HepG2 (cell line): ENCODE data around the gene PTPA. TPM values are rescaled to one million over a fixed set of nuclear protein-coding genes. Genes with fewer than 3 reads are reported as not detected.

Experiments
- DMTF1 ChIP-seq: sonication (generic); formaldehyde crosslinking; IDR thresholded peaks from 2 replicates; pipeline ENCODE4 v1.4.0; 2020; ENCODE audit warnings: mild to moderate bottlenecking, missing genetic modification reagents
- ETV5 ChIP-seq: IDR thresholded peaks from 2 replicates; pipeline ENCODE4 v1.6.1; 2018; ENCODE audit warnings: missing biosample characterization, missing genetic modification reagents, inconsistent platforms, borderline replicate concordance
- HMGXB4 ChIP-seq, 2 experiments: sonication (generic) in 1 of 2; formaldehyde crosslinking in 1 of 2; IDR thresholded peaks; 2 replicates each; pipeline versions ENCODE4 v1.4.0 to v1.6.1; 2018 to 2020; ENCODE audit warnings: missing genetic modification reagents in 2 of 2, borderline replicate concordance in 1 of 2, low read depth in 1 of 2, mild to moderate bottlenecking in 1 of 2, missing biosample characterization in 1 of 2
- MXD1 ChIP-seq: sonication (generic); formaldehyde crosslinking; IDR thresholded peaks from 2 replicates; pipeline ENCODE4 v1.4.0; 2020; ENCODE audit warnings: mild to moderate bottlenecking, missing genetic modification reagents
- PHF21A ChIP-seq: sonication (generic); formaldehyde crosslinking; IDR thresholded peaks from 2 replicates; pipeline ENCODE4 v1.5.0; 2020; ENCODE audit warnings: mild to moderate bottlenecking, missing genetic modification reagents
- RAD21 ChIP-seq: fragments of 450-650 bp; formaldehyde crosslinking; IDR thresholded peaks from 2 replicates; pipeline ENCODE4 v1.5.0; 2020; ENCODE audit warnings: mild to moderate bottlenecking
- SMC3 ChIP-seq: IDR thresholded peaks from 2 replicates; pipeline ENCODE4 v1.6.1; 2011; ENCODE audit warnings: low read length, improper control_type of control experiment
- XRCC5 ChIP-seq: fragments of 200-400 bp; formaldehyde crosslinking; optimal IDR thresholded peaks from 2 replicates; pipeline ENCODE3; 2017; ENCODE audit warnings: mild to moderate bottlenecking, low read length
- ZNF256 ChIP-seq: sonication (generic); formaldehyde crosslinking; conservative IDR thresholded peaks from 2 replicates; pipeline ENCODE4 v1.4.0; 2020; ENCODE audit warnings: missing genetic modification reagents
- ZNF331 ChIP-seq: sonication (generic); formaldehyde crosslinking; IDR thresholded peaks from 2 replicates; pipeline ENCODE4 v1.4.0; 2020; ENCODE audit warnings: missing genetic modification reagents
- ZNF431 ChIP-seq: sonication (generic); formaldehyde crosslinking; IDR thresholded peaks from 2 replicates; pipeline ENCODE4 v1.9.0; 2022; ENCODE audit warnings: missing genetic modification reagents, low read depth, mild to moderate bottlenecking, borderline replicate concordance
- ZNF652 ChIP-seq: IDR thresholded peaks from 2 replicates; pipeline ENCODE4 v1.6.1; 2016; ENCODE audit warnings: low read depth, borderline replicate concordance
- ZNF687 ChIP-seq: sonication (generic); formaldehyde crosslinking; IDR thresholded peaks from 2 replicates; pipeline ENCODE4 v1.5.1; 2020; ENCODE audit warnings: mild to moderate bottlenecking, missing genetic modification reagents, moderate library complexity
- polyA plus RNA-seq, 8 experiments: library from polyadenylated mRNA; depleted of rRNA in 3 of 8; stranded (reverse) in 7 of 8; unstranded in 1 of 8; fragments of >200 nt; fragmentation: Illumina TruSeq in 4 of 8; extraction: Trizol in 4 of 8; gene quantifications; 2 replicates each; pipeline versions ENCODE4 v1.2.1 to v1.2.3, GENCODE V29; 2011 to 2016; ENCODE audit warnings: low read depth in 4 of 8, missing spikeins in 1 of 8, mixed read lengths in 1 of 8; ENCODE audit not compliant: insufficient read depth in 1 of 8
- total RNA-seq, 5 experiments: library from RNA; depleted of rRNA; stranded (reverse); fragments of >200 nt; fragmentation: Illumina TruSeq; extraction: Trizol; gene quantifications; 2 replicates each; pipeline ENCODE4 v1.2.3, GENCODE V29; 2016; ENCODE audit warnings: low read depth in 1 of 5
- TF ChIP-seq, protein P1 (sequence below): sonication (generic); formaldehyde crosslinking; IDR thresholded peaks from 2 replicates; pipeline ENCODE4 v1.5.0; 2020; ENCODE audit warnings: mild to moderate bottlenecking, missing genetic modification reagents, moderate library complexity
- TF ChIP-seq, protein P2 (sequence below): sonication (generic); formaldehyde crosslinking; IDR thresholded peaks from 2 replicates; pipeline ENCODE4 v1.5.0; 2020; ENCODE audit warnings: missing genetic modification reagents

The PTPA gene
- total and polyA plus RNA-seq, 2 of the 13 experiments (the other 11 are each of a cell fraction or from before 2014, with no cell fraction given): 79.3 to 105 TPM

DNA sequence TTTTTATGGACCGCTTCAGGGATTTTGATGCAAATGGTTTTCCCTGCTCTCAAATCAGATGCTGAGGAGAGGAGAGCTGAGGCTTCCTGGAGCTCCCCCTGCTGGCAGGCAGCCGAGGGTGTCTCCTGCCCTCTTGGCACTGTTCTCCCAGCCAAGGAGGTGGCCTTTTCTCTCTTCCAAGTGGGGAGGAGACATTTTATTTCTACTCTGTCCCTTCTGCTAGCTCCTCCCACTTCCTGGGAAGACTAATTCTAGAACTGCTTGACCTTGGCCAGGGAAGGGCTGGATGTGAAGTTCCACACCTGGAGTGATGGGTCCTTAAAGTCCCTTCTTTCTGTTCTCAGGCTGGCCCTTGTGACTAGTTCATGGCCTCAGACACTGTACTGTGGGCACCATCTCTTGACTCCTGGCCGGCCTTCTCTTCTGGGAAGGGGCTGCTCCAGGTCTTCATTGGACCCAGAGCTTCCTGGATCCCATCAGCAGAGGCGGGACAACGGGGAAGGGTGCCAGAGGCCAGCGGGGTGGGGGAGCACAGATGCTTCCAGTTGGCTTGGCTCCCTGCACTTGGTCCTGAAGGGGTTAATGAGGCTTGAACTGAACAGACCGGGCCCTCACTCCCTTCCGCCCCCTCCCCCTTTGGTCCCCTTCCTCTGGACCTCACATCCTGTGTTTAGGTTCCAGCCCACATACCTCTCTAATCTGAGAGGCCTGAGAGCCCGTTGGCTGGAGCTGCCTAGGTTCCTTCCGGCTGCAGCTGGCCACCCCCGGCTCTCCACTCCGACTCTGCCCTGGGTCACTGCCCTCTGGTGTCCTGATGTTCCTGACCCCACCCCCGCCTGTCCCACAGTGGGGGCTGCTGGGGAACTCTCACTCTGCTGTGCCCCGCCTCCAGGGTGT lies 32.1 kb downstream of the PTPA start (continued):
- TF ChIP-seq, protein P1, sequence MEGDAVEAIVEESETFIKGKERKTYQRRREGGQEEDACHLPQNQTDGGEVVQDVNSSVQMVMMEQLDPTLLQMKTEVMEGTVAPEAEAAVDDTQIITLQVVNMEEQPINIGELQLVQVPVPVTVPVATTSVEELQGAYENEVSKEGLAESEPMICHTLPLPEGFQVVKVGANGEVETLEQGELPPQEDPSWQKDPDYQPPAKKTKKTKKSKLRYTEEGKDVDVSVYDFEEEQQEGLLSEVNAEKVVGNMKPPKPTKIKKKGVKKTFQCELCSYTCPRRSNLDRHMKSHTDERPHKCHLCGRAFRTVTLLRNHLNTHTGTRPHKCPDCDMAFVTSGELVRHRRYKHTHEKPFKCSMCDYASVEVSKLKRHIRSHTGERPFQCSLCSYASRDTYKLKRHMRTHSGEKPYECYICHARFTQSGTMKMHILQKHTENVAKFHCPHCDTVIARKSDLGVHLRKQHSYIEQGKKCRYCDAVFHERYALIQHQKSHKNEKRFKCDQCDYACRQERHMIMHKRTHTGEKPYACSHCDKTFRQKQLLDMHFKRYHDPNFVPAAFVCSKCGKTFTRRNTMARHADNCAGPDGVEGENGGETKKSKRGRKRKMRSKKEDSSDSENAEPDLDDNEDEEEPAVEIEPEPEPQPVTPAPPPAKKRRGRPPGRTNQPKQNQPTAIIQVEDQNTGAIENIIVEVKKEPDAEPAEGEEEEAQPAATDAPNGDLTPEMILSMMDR: peak; percentile 83
- TF ChIP-seq MXD1 (CRISPR knock-in tag): 0 out of 2 replicates have a peak, but pooled peaks have one; percentile 15
- TF ChIP-seq XRCC5: peak; percentile 89
- peak in 1 of 2 experiments; percentile 1; a peak in 1 of 4 replicates for TF ChIP-seq HMGXB4 (CRISPR knock-in tag; IDR thresholded peaks at IDR 0.05; ENCODE audit: borderline replicate concordance in 1 of 2, low read depth in 1 of 2)
- TF ChIP-seq ZNF687 (CRISPR knock-in tag): peak; percentile 47
- TF ChIP-seq, protein P2, sequence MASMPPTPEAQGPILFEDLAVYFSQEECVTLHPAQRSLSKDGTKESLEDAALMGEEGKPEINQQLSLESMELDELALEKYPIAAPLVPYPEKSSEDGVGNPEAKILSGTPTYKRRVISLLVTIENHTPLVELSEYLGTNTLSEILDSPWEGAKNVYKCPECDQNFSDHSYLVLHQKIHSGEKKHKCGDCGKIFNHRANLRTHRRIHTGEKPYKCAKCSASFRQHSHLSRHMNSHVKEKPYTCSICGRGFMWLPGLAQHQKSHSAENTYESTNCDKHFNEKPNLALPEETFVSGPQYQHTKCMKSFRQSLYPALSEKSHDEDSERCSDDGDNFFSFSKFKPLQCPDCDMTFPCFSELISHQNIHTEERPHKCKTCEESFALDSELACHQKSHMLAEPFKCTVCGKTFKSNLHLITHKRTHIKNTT (CRISPR knock-in tag): no peak
- no peak for TF ChIP-seq ZNF256 (CRISPR knock-in tag)
- 0 out of 2 replicates have a peak, but pooled peaks have one; percentile 31 for TF ChIP-seq PHF21A (CRISPR knock-in tag)
- TF ChIP-seq SMC3: peak; percentile 46
- TF ChIP-seq RAD21 (CRISPR knock-in tag): peak; percentile 45; the same call in 1 of the 2 replicates
- TF ChIP-seq ZNF431 (CRISPR knock-in tag): no peak
- peak; percentile 86 for TF ChIP-seq ZNF652
- 0 out of 2 replicates have a peak, but pooled peaks have one; percentile 13 for TF ChIP-seq ZNF331 (CRISPR knock-in tag)
- peak; percentile 61 for TF ChIP-seq ETV5 (CRISPR knock-in tag)
- no peak for TF ChIP-seq DMTF1 (CRISPR knock-in tag)
